ENCODE data around the gene FBN2.

The FBN2 gene

GRCh38 chr5:128362370-128362769, 175.7 kb downstream of the FBN2 start:
- no peak overlapping the region for H3K4me3 ChIP-seq (ENCODE audit: low read depth, low read length)
- no peak for TF ChIP-seq MAX (IDR thresholded peaks at IDR 0.05; ENCODE audit: low read depth, low read length)
- no peak for DNase-seq (ENCODE audit: low read depth)

GRCh38 chr5:128358826-128359225, 179.2 kb downstream of the FBN2 start:
- DNase-seq (ENCODE audit: low read depth), result no peak
- TF ChIP-seq MYC (IDR thresholded peaks at IDR 0.05; ENCODE audit: low read depth, low read length), result no peak
- no peak for TF ChIP-seq POLR2A (IDR thresholded peaks at IDR 0.05; ENCODE audit: extremely low read depth, insufficient read length)
- no peak for TF ChIP-seq CTCF (IDR thresholded peaks at IDR 0.05; ENCODE audit: low read depth, low read length)
- no peak for TF ChIP-seq MAX (IDR thresholded peaks at IDR 0.05; ENCODE audit: low read depth, low read length)
- H3K4me3 ChIP-seq (ENCODE audit: low read depth, low read length), result no peak overlapping the region

GRCh38 chr5:128357226-128357625, 180.8 kb downstream of the FBN2 start:
- TF ChIP-seq MAX (IDR thresholded peaks at IDR 0.05; ENCODE audit: low read depth, low read length) (no peak), POLR2A (IDR thresholded peaks at IDR 0.05; ENCODE audit: extremely low read depth, insufficient read length) (no peak), MYC (IDR thresholded peaks at IDR 0.05; ENCODE audit: low read depth, low read length) (no peak), CTCF (IDR thresholded peaks at IDR 0.05; ENCODE audit: low read depth, low read length) (no peak)
- DNase-seq (ENCODE audit: low read depth), result no peak
- H3K4me3 ChIP-seq (ENCODE audit: low read depth, low read length), result no peak overlapping the region

GRCh38 chr5:128355961-128356360, 182.1 kb downstream of the FBN2 start:
- no peak overlapping the region for H3K4me3 ChIP-seq (ENCODE audit: low read depth, low read length)

GRCh38 chr5:128353441-128354107, 184.5 kb downstream of the FBN2 start:
- H3K4me3 ChIP-seq (ENCODE audit: low read depth, low read length), result no peak overlapping the region
- TF ChIP-seq MAX (IDR thresholded peaks at IDR 0.05; ENCODE audit: low read depth, low read length) (no peak), MYC (IDR thresholded peaks at IDR 0.05; ENCODE audit: low read depth, low read length) (no peak), CTCF (IDR thresholded peaks at IDR 0.05; ENCODE audit: low read depth, low read length) (no peak), POLR2A (IDR thresholded peaks at IDR 0.05; ENCODE audit: extremely low read depth, insufficient read length) (no peak)
- no peak for DNase-seq (ENCODE audit: low read depth)

More at GRCh38 chr5:128355961-128356360, 182.1 kb downstream of the FBN2 start:
- TF ChIP-seq MYC (IDR thresholded peaks at IDR 0.05; ENCODE audit: low read depth, low read length), result no peak
- no peak for DNase-seq (ENCODE audit: low read depth)

GRCh38 chr5:128350705-128351104, 187.3 kb downstream of the FBN2 start:
- TF ChIP-seq MAX (IDR thresholded peaks at IDR 0.05; ENCODE audit: low read depth, low read length), result no peak
- TF ChIP-seq CTCF (IDR thresholded peaks at IDR 0.05; ENCODE audit: low read depth, low read length), result no peak
- no peak for TF ChIP-seq POLR2A (IDR thresholded peaks at IDR 0.05; ENCODE audit: extremely low read depth, insufficient read length)
- no peak for TF ChIP-seq MYC (IDR thresholded peaks at IDR 0.05; ENCODE audit: low read depth, low read length)
- no peak overlapping the region for H3K4me3 ChIP-seq (ENCODE audit: low read depth, low read length)
- no peak for DNase-seq (ENCODE audit: low read depth)
